H1 (cell line): ENCODE results near the gene DNAAF8. TPM values are rescaled to one million over a fixed set of nuclear protein-coding genes. Genes with fewer than 3 reads are reported as not detected.

Experiments
- CBX8 ChIP-seq: fragments of 300-800, 300-1000 bp; sonication (generic); IDR thresholded peaks from 2 replicates; pipeline ENCODE4 v1.7.1; 2016; ENCODE audit warnings: low read depth, low read length, borderline replicate concordance
- EP300 ChIP-seq, 2 experiments: IDR thresholded peaks; 1 replicate in 1 of 2; 2 replicates in 1 of 2; pipeline ENCODE4 v1.6.1; 2011 to 2012; ENCODE audit warnings: low read depth in 2 of 2, low read length in 2 of 2, mild to moderate bottlenecking in 2 of 2, borderline replicate concordance in 1 of 2, inconsistent platforms in 1 of 2, moderate library complexity in 1 of 2
- EZH2 ChIP-seq: fragments of 200-600 bp; sonication (generic); IDR thresholded peaks from 2 replicates; pipeline ENCODE4 v1.7.1; 2012; ENCODE audit warnings: low read depth, mild to moderate bottlenecking, moderate library complexity, low read length, inconsistent platforms; ENCODE audit not compliant: severe bottlenecking
- HDAC2 ChIP-seq, 2 experiments: fragments of 300-600 bp in 1 of 2; sonication (generic) in 1 of 2; IDR thresholded peaks; 2 replicates each; pipeline ENCODE4 v1.6.1; 2011 to 2012; ENCODE audit warnings: low read depth in 2 of 2, low read length in 2 of 2, mild to moderate bottlenecking in 2 of 2, moderate library complexity in 2 of 2, borderline replicate concordance in 1 of 2, inconsistent platforms in 1 of 2
- RXRA ChIP-seq: IDR thresholded peaks from 2 replicates; pipeline ENCODE4 v1.6.1; 2011; ENCODE audit warnings: low read depth, mild to moderate bottlenecking, low read length, moderate library complexity; ENCODE audit not compliant: insufficient read depth
- polyA plus RNA-seq, 7 experiments: library from polyadenylated mRNA; depleted of rRNA in 3 of 7; stranded (reverse) in 5 of 7; unstranded in 2 of 7; fragments of >200 nt in 5 of 7; fragments of 200-250 nt in 2 of 7; gene quantifications; 1 replicate in 5 of 7; 2 replicates in 1 of 7; 4 replicates in 1 of 7; pipeline versions ENCODE4 v1.2.1 to v1.2.3, GENCODE V29; 2011 to 2013; ENCODE audit warnings: missing spikeins in 2 of 7, mixed read lengths in 2 of 7
- total RNA-seq: library from RNA; stranded (reverse); fragmentation: NEBNext Ultra II Directional; extraction: Animal tissue kit (Norgen Biotek cat#: 25700); gene quantifications from 2 replicates; pipeline ENCODE4 v1.2.1, GENCODE V29; 2021

DNAAF8 gene
- total and polyA plus RNA-seq, 2 of the 8 experiments (the other 6 are each of a cell fraction or from before 2014, with no cell fraction given): 0.39 TPM; not detected in 1

DNA sequence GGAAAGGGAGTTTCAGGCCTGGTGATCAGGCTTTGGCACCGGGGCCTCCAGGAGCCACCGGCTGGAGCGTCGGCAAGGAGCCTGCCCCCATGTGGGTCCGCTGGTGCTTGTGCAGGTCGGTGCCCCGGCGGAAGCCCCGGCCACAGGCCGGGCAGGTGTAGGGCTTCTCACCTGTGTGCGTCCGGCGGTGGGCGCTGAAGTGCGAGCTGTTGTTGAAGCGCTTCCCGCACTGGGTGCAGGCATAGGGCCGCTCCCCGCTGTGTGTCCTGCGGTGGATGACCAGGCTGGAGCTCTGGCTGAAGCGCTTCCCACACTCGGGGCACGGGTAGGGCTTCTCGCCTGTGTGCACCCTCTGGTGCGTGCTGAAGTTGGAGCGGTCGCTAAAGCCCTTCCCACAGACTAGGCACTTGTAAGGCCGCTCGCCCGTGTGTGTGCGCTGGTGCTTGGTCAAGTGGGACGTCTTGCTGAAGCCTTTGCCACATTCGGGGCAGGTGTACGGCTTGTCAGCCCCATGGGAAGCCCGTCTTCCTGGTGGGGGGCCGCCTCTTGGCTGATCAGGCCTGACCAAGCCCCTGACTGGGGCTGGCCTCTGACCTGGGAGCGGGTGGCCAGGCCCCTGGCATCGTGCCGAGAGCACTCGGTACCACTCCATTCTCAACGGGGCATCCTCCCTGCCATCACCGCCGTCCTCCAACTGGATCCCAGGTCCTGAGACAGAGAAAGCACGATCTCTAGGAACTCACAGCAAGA lies 18.2 kb downstream of the DNAAF8 start (continued):
- no peak for TF ChIP-seq CBX8
- TF ChIP-seq EZH2: no peak
- no peak for TF ChIP-seq EP300 (IDR thresholded peaks at IDR 0.05; ENCODE audit: borderline replicate concordance in 1 of 2, low read depth in 2 of 2, low read length in 2 of 2)
- TF ChIP-seq RXRA: no peak
- no peak for TF ChIP-seq HDAC2 (IDR thresholded peaks at IDR 0.05; ENCODE audit: borderline replicate concordance in 1 of 2, low read depth in 2 of 2, low read length in 2 of 2)
- TF ChIP-seq, all 59 proteins: peak for 0
